ENCODE measurements around the gene ZNF668. TPM values are rescaled to one million over a fixed set of nuclear protein-coding genes. Genes with fewer than 3 reads are reported as not detected.

The ZNF668 gene
- total and polyA plus RNA-seq, 2 of the 8 experiments (the other 6 are each of a cell fraction or from before 2014, with no cell fraction given) = 14.0 to 14.3 TPM

DNA sequence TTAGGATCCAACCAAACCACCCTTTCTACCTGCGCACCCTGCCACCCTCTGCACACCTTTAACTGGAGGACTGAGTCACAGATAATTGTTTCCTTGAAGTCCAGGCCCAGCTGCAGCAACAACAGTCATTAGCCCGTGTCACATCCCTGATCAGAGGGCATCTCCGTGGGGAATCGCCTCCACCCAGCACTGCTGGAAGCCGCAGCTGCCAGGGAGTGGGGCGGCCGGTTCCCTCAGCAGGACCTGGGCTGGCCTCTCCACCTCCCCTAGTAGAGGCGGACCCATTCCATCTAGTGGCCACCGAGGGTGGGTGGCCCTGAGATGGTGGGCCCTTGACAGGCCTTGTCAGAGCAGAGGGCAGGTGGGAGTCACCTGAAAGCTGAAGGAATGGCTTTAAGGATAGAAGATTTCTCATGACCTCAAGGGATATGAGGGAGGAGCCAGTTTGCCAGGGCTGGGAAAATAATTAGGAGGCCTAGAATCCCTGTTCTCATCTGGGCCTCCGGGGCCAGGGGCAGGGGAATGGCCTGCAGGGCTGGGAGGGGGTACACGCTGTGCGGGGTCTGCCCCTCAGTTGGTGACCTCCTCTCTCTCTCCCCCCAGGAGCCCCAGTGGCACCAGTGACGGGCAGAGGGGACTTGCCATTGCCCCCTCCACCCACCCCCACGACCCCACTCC lies 8.5 kb upstream of the ZNF668 start:
- H2BK20ac ChIP-seq (ENCODE audit: low read length) = no peak overlapping the region
- no peak overlapping the region for H3K23ac ChIP-seq (ENCODE audit: insufficient read length)
- 91% methylated on average over 9 of the region's 14 CpGs; no CpG with 5 or more reads in 1 of the 2 experiments for WGBS, 2 experiments (ENCODE audit: extremely low coverage in 1 of 2, insufficient coverage in 1 of 2, insufficient read length in 1 of 2, insufficient replicate concordance in 2 of 2, low coverage in 1 of 2, low lambda C conversion rate in 2 of 2, missing lambda C conversion rate in 1 of 2)
- no peak overlapping the region for H2BK120ac ChIP-seq (replicated peaks; ENCODE audit: low read depth, low read length)
- no peak overlapping the region for H4K5ac ChIP-seq (ENCODE audit: insufficient read length, low read depth, low read length)
- no peak overlapping the region for H2AFZ ChIP-seq (ENCODE audit: low read length)
- H3K4me2 ChIP-seq (ENCODE audit: insufficient read depth in 1 of 2, low read depth in 2 of 2, low read length in 2 of 2) = no peak overlapping the region
- peaks cover 6% of the 10 kb centered on the region for H3K79me1 ChIP-seq (ENCODE audit: low read depth, low read length)
- H4K20me1 ChIP-seq (replicated peaks in 1 of 2; ENCODE audit: control insufficient read depth in 1 of 2, insufficient read depth in 2 of 2, low read length in 2 of 2) = peaks cover 7 to 31% of the 10 kb centered on the region in 2 experiments
- H3K4me3 ChIP-seq (ENCODE audit: extremely low read depth in 1 of 4, insufficient read depth in 2 of 4, low read depth in 3 of 4, low read length in 4 of 4) = no peak overlapping the region
- H2BK15ac ChIP-seq (ENCODE audit: low read length) = no peak overlapping the region
- no peak overlapping the region for H3K56ac ChIP-seq (replicated peaks; ENCODE audit: insufficient read length, low read depth, low read length)
- no peak overlapping the region for H2BK5ac ChIP-seq (ENCODE audit: low read depth, low read length)
- H3K27me3 ChIP-seq (replicated peaks in 1 of 4; ENCODE audit: control insufficient read depth in 3 of 4, extremely low read depth in 1 of 4, insufficient read depth in 3 of 4, low read length in 3 of 4) = no peaks in the 10 kb centered on the region
- H3K23me2 ChIP-seq (ENCODE audit: low read depth, low read length) = no peaks in the 10 kb centered on the region
- no peak overlapping the region for H4K91ac ChIP-seq (replicated peaks; ENCODE audit: insufficient read length, low read length)
- H4K8ac ChIP-seq (ENCODE audit: extremely low read depth, insufficient read depth, low read length) = no peak overlapping the region; the same call in 1 of the 2 replicates
- no peak overlapping the region for H3K27ac ChIP-seq (ENCODE audit: low read depth, low read length)
- H3K4me1 ChIP-seq (replicated peaks in 1 of 4; ENCODE audit: control insufficient read depth in 3 of 4, insufficient read depth in 4 of 4, low read length in 3 of 4) = no peaks in the 10 kb centered on the region
- CTCF ChIA-PET (ENCODE audit: partially characterized antibody) = interaction anchor here (1.0 kb wide), 1 partner anchor 15 kb away, joined by 3 read pairs; no protein-coding TSS in a partner anchor
- peaks cover 0 to 14% of the 10 kb centered on the region in 2 experiments; a peak in 2 of 4 replicates for H3K79me2 ChIP-seq (ENCODE audit: control insufficient read depth in 1 of 2, insufficient read depth in 2 of 2, low read length in 2 of 2)
- no peak overlapping the region for H3K14ac ChIP-seq (ENCODE audit: insufficient read length)
- H3K9me3 ChIP-seq (ENCODE audit: insufficient read depth in 2 of 2, low read depth in 1 of 2, low read length in 1 of 2) = no peaks in the 10 kb centered on the region
- POLR2A ChIA-PET (ENCODE audit: partially characterized antibody) = interaction anchor here (1.0 to 4.7 kb wide), 3 partner anchors 9 to 13 kb away, joined by 3 to 34 read pairs (median 5); partner anchors contain the start of genes ZNF646 and ZNF668
- FAIRE-seq (no peak), DNase-seq (ENCODE audit: low read depth in 1 of 2, low spot score in 2 of 2) (no peak)
- no peak overlapping the region for H2AK5ac ChIP-seq (ENCODE audit: low read depth, low read length)
- no peak overlapping the region for H3K9ac ChIP-seq (replicated peaks in 1 of 4; ENCODE audit: extremely low read depth in 1 of 4, low read depth in 3 of 4, low read length in 3 of 4)
- H3K4ac ChIP-seq (replicated peaks; ENCODE audit: insufficient read length, low read depth, low read length) = no peak overlapping the region
- H2BK12ac ChIP-seq (ENCODE audit: low read depth, low read length) = no peak overlapping the region
- H3K36me3 ChIP-seq (ENCODE audit: control insufficient read depth in 2 of 4, insufficient read depth in 4 of 4, low read length in 3 of 4) = peaks cover 2 to 37% (median 21%) of the 10 kb centered on the region in 4 experiments; a peak in 7 of 8 replicates
- no peak overlapping the region for H3K18ac ChIP-seq (ENCODE audit: extremely low read depth, low read length)
- TF ChIP-seq CHD1 (IDR thresholded peaks at IDR 0.05; ENCODE audit: low read depth, low read length) = no peak
- no peak for TF ChIP-seq JUND (IDR thresholded peaks at IDR 0.05; ENCODE audit: low read length)
- no peak for TF ChIP-seq KDM1A (IDR thresholded peaks at IDR 0.05; ENCODE audit: borderline replicate concordance, low read length)
- TF ChIP-seq SIX5 (IDR thresholded peaks at IDR 0.05; ENCODE audit: low read depth, low read length) = no peak
- no peak for TF ChIP-seq BCL11A (IDR thresholded peaks at IDR 0.05; ENCODE audit: low read depth in 2 of 2, low read length in 2 of 2)
- no peak for TF ChIP-seq SAP30 (IDR thresholded peaks at IDR 0.05; ENCODE audit: insufficient read depth, insufficient replicate concordance, low read length)
- no peak for TF ChIP-seq NANOG (IDR thresholded peaks at IDR 0.05; ENCODE audit: insufficient read depth, low read depth, low read length, poor library complexity, severe bottlenecking)
- no peak for TF ChIP-seq HDAC2 (IDR thresholded peaks at IDR 0.05; ENCODE audit: borderline replicate concordance in 1 of 2, low read depth in 2 of 2, low read length in 2 of 2)
- TF ChIP-seq SRF (IDR thresholded peaks at IDR 0.05; ENCODE audit: low read depth, low read length) = no peak
- no peak for TF ChIP-seq EZH2 (IDR thresholded peaks at IDR 0.05; ENCODE audit: low read depth, low read length, severe bottlenecking)
